ENCODE results near the gene RNF141.

- no peak for TF ChIP-seq CTCF (IDR thresholded peaks at IDR 0.05; ENCODE audit: borderline replicate concordance, extremely low read depth, low read length, poor library complexity, severe bottlenecking)
- no peak for TF ChIP-seq EZH2 (IDR thresholded peaks at IDR 0.05; ENCODE audit: borderline replicate concordance, low read depth, low read length, severe bottlenecking)
These were observed 42.3 kb downstream of the RNF141 start for GRCh38 chr11:10498426-10499250.
